ENCODE measurements around the gene NACC2.

The NACC2 gene

DNA sequence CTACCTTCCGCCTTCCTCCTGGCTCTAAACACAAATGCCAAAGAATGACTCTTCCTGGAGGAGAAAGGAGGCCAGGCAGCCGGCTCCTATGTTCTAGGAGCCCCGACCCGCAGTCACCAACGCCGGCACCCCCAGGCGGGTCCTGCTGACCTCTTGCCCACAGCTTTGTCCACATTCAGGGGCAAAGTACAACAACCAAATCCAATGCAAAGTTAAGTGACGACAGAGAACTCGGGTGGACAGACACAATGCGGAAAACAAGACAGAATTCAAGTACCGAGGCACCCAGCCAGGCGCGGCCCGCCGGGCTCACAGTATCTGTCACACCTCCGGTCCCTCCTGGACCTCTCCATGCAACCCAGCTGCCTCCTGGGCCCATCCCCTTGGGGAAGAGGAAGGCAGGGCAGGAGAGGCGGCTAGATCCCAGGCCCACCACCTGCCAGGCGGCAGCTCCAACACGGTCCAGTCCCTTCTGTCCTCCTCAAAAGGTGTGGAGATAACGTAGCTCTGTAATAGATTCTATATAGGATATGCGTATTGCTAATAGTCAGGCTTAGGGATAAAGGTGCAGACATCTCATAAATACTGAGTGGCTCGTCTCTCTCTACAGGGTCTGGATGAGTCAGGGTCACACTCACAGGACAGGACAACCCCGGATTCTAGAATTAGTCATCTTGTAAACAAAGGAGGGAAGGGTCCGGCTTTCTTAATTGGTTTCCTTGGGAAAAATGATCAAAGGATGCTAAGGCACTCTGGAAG lies 87.0 kb downstream of the NACC2 start:
- TF ChIP-seq, protein P1, sequence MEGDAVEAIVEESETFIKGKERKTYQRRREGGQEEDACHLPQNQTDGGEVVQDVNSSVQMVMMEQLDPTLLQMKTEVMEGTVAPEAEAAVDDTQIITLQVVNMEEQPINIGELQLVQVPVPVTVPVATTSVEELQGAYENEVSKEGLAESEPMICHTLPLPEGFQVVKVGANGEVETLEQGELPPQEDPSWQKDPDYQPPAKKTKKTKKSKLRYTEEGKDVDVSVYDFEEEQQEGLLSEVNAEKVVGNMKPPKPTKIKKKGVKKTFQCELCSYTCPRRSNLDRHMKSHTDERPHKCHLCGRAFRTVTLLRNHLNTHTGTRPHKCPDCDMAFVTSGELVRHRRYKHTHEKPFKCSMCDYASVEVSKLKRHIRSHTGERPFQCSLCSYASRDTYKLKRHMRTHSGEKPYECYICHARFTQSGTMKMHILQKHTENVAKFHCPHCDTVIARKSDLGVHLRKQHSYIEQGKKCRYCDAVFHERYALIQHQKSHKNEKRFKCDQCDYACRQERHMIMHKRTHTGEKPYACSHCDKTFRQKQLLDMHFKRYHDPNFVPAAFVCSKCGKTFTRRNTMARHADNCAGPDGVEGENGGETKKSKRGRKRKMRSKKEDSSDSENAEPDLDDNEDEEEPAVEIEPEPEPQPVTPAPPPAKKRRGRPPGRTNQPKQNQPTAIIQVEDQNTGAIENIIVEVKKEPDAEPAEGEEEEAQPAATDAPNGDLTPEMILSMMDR (IDR thresholded peaks at IDR 0.05; ENCODE audit: borderline replicate concordance, control extremely low read depth, extremely low read depth, insufficient read depth, missing control alignments), result no peak
- in situ Hi-C loops (cut with MboI; ENCODE audit: low sequenced_read_pairs, unreplicated experiment), result no loop called here
- no peak for DNase-seq (ENCODE audit: low spot score)

DNA sequence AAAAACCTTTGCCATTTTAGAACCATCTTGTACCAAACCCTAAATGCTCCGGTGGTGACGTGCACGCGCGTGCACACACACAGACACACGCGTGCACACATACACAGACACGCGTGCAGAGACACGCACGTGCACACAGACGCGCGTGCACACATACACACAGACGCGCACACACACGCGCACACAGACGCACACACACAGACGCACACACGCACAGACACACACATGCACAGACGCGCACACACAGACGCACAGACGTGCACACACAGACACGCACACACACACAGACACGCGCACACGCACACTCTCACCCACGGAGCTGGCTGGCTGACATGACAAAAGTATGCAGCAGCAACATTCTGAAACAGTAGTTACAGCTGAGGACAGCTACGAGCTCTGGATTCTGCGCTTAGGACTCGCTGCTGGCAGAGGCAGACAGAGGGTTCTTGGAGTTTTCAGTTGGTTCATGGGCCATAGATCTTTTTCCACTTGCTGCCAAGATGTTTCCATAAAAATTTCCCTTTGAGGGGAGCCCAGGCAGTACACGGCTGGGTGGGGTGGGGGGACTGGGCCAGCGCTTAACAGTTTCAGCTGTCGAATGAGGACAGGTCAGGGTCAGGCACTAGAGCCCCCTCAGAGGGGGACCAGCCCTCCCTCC lies 87.7 kb downstream of the NACC2 start:
- TF ChIP-seq, protein P1 (IDR thresholded peaks at IDR 0.05; ENCODE audit: borderline replicate concordance, control extremely low read depth, extremely low read depth, insufficient read depth, missing control alignments), result no peak
- DNase-seq (ENCODE audit: low spot score), result no peak
- in situ Hi-C loops (cut with MboI; ENCODE audit: low sequenced_read_pairs, unreplicated experiment), result no loop called here

DNA sequence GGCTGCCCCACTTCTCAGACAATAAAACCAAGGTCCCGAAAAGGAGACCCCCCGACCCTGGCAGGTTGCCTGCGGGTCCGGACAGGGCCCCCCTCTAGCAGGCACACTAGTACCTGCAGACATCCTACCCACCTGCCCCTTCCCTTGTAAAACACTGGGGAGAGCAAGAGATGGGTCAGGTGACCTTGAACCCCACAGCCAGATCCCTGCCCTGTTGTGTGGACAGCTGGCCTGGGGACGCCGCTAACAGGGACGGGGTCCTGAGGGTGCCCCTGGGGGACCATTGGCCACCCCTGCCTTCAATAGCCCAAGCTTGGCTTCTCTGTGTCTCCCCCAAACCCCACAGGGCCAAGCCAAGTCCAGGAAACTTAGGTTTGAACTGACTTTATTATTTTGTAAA lies 88.9 kb downstream of the NACC2 start:
- DNase-seq (ENCODE audit: low spot score), result no peak
- in situ Hi-C loops (cut with MboI; ENCODE audit: low sequenced_read_pairs, unreplicated experiment), result no loop called here

DNA sequence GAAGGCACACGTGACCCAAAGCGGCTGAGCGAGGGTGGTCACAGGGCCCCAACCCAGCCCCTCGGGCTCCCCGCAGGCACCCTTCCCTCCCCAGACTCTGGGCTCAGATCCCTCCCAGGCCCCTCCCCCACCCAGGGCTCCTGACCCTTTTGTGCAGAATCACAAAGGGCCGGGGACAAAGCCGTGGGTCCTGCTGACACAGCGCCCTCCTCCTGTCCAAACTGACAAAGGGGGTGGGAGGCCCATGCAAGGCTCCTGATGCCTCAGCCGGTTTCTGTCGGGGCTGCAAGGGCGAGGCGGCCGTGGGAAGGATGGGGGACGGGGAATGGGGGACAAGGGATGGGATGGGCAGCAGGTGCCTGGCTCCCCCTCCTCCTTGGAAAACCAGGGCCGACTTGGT lies 90.4 kb downstream of the NACC2 start:
- TF ChIP-seq, protein P1 (IDR thresholded peaks at IDR 0.05; ENCODE audit: borderline replicate concordance, control extremely low read depth, extremely low read depth, insufficient read depth, missing control alignments), result no peak
- DNase-seq (ENCODE audit: low spot score), result no peak
- in situ Hi-C loops (cut with MboI; ENCODE audit: low sequenced_read_pairs, unreplicated experiment), result no loop called here

More for the DNA sequence above, 88.9 kb downstream of the NACC2 start:
- TF ChIP-seq, protein P1 (IDR thresholded peaks at IDR 0.05; ENCODE audit: borderline replicate concordance, control extremely low read depth, extremely low read depth, insufficient read depth, missing control alignments), result no peak

DNA sequence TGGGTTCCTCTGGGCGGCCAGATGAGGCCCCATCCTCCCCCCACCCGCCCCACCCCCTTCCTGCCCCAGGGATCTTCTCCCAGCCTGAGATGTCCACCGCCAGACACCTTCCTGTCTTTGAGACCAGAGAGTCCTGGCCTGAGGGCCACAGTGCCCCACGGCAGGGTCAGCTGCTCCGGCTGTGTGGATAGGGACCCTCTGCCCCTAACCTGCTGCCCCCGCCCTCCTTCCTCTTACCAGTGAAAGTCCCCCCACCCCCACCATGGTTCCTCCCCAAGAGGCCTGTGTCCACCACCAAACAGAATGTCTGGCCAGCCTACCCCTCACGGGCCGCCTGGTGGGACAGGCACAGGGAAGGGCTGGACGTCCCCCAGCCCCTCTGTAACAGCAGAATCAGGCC lies 90.9 kb downstream of the NACC2 start:
- DNase-seq (ENCODE audit: low spot score), result no peak
- TF ChIP-seq, protein P1 (IDR thresholded peaks at IDR 0.05; ENCODE audit: borderline replicate concordance, control extremely low read depth, extremely low read depth, insufficient read depth, missing control alignments), result no peak
- in situ Hi-C loops (cut with MboI; ENCODE audit: low sequenced_read_pairs, unreplicated experiment), result no loop called here

DNA sequence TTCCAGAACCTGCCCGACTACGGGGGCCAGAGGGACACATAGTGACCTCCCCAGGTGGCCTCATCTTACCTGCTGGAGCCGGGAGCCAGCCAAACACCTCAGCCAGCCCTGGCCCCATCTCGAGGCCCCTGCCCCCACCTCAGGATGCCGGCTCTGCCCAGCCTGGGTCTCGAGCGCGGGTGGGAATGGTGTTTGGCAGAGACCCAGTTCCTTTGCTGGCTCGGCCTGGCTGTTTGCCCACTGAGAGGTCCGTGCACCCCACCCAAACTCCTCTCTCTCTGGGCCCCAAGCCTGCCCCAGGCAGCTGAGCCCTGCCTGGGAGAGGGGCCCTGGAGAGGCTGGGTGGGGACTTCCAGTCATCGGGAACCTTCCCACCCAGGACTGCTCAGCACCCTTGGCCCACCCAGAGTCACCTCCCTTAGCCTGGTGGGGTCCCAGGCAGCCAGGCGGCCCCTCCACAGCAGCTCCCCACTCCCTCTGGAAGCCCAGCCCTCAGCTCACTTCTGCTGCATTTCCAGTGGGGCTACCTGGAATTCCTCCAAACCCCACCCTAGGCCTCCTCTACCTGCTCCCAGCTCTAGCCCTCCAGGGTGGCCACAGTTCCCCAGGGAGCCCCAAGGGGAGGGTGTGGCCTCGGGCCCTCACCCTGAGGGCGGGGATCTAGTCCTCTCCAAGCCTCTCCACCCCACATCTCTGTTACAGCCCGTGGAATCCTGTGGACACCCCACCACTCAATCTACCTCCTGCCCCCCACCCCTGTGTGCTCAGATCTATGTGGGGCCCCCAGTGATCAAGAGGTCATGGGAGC lies 91.5 kb downstream of the NACC2 start:
- in situ Hi-C loops (cut with MboI; ENCODE audit: low sequenced_read_pairs, unreplicated experiment), result no loop called here
- TF ChIP-seq, protein P1 (IDR thresholded peaks at IDR 0.05; ENCODE audit: borderline replicate concordance, control extremely low read depth, extremely low read depth, insufficient read depth, missing control alignments), result no peak
- no peak for DNase-seq (ENCODE audit: low spot score)
